HG03558 (cell line): Measurements from ENCODE around the gene CORO2B.
"Not testable (repeated sequence)": the region's sequence is repeated elsewhere in the genome, so short reads cannot be mapped to it uniquely, and the experiment has no call there.

Experiments used
- ATAC-seq: cut with Tn5 transposase; IDR thresholded peaks from one replicate; pipeline ENCODE4 v1.9.1; 2021; ENCODE audit warnings: moderate number of reproducible peaks; ENCODE audit not compliant: unreplicated experiment; ENCODE audit errors: extremely low read depth

Gene CORO2B

DNA sequence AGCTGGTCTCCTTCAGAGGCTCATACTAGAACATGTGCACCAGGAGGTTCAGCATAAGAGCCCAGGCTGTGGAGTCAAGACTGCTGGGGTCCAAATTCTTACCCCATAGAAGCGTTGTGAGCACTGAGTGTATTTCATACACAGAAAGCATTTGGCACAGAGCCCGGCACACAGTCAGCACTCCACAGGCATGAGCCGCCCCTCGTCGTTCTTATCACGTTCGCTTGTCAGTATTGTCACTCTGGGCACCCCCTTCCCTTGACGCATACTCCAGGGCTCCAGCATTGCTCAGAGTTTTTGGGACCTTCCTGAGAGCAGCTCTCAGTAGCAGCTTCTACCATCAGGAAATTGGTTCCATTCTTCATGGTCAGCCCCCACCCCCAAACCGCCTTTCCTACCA, 25.2 kb downstream of the CORO2B start:
- ATAC-seq: no peak

DNA sequence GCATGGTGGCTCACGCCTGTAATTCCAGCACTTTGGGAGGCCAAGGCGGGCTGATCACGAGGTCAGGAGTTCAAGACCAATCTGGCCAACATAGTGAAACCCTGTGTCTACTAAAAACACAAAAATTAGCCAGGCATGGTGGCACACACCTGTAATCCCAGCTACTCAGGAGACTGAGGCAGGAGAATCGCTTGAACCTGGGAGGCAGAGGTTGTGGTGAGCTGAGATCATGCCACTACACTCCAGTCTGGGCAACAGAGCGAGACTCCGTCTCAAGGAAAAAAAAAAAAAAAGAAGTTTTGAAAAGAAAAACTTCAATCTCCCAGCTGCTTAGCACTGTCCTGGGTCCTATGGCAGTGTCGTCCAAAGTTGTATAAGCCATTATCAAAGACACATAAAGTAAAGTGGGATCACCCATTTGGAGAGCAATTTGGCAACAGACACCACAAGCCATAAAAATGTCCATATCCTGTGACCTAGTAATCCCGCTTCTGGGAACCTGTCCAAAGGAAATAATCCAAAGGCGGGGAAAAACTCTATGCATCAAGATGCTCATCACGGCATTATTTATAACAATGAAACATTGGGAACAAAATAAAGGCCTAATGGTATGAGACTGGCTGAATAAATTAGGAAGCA, 26.2 kb downstream of the CORO2B start:
- ATAC-seq: not testable (repeated sequence)

DNA sequence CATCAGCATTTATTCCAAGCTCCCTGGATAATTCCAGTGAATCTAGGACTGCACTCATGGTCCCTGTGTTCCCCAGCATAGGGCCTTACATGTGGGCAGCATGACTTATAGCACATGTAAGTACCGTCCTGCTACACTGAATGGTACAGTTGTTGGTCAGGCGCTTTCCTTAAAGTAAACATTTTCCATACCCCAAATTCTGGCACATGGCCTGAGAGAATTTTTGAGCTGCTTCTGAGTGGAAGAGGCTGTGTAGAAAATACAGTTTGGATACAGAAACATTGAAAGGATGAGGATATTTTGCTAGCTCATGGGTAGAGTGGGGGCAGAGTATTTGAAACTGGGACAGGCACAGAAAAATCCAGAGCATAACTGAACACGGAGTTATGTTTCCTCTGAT, 27.6 kb downstream of the CORO2B start:
- no peak for ATAC-seq

DNA sequence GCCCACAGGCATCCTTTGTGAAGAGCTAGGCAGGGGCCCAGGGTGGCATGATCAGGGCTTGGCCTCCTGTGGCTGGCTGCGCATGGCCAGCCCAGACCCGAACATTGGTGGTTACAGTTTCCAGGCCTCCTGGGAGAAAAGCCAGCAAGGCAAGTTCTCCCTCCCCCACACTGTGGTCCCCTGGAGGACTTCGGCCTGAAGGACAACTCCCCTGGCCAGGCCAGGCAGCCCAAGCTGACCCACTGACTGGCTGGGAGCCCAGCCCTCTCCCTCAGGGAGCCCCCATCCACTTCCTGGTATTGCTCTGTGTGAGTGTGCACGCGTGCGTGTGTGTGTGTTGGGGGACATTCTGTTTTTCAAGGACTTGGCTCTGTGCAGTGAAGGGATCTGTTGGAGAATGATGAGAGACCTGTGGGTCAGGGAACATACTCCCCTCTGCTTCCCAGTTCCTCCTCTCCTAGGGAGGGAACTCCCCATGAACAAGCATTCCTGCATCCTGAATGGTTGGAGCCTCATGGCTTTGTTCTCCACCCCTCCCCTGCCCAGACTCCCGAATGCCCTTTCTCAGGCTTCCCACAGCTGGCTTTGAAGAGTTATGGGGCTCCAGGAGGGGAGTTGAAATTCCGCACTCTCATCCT, 29.5 kb downstream of the CORO2B start:
- ATAC-seq: no peak

DNA sequence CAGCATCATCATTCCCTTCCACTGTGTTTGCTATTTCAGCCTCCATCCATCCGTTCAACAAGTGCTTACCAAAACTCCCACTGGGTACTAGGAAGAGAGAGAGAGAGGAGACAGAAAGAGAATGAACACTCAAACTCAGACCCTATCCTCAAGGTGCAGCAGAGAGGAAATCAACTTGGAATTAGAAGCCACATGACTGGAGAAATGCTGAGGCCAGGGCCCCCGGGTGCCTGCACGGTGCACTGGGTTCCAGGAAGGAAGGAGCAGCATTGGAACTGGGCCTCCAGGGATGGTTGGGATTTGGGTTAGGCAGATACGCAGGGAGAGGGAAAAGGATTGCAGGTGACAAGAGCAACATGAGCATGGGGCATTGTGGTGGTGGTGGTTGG, 30.0 kb downstream of the CORO2B start:
- no peak for ATAC-seq

DNA sequence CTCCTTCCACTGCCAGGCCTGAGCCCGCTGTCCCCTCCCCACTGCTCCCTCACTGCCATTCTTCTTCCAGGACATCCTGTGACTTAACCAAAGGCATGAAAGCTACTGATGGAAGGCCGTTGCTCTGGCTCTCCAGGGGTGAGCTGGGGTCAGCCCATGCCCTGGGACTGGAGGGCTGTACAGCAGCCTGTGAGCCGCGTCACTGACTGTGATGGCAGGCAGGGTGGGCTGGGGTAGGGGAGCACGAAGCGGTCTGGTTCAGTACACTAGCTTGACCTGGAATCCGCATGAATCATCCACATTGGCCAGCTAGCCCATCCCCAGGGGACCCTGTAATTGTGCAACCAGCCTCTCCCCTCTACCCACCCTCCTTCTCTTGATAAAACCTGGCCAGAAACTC, 30.8 kb downstream of the CORO2B start:
- no peak for ATAC-seq

DNA sequence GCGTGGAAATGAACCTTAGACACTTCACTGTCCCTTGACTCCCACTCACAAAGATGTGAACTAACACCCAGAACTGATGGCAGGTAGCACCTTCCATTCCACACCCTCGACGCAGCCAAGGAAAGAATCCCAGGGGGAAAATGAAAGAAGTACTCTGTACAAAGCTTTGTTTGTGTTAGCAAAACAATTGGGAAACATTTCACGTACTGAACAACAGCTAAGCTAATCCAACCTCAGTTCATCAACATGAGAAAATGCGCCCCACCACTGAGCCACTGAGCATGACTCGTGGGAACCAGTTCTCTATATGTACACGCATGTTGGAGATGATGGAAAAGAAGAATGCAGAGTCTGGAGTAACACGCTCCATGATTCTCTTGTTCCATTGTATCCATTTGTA, 32.0 kb downstream of the CORO2B start:
- ATAC-seq: no peak

DNA sequence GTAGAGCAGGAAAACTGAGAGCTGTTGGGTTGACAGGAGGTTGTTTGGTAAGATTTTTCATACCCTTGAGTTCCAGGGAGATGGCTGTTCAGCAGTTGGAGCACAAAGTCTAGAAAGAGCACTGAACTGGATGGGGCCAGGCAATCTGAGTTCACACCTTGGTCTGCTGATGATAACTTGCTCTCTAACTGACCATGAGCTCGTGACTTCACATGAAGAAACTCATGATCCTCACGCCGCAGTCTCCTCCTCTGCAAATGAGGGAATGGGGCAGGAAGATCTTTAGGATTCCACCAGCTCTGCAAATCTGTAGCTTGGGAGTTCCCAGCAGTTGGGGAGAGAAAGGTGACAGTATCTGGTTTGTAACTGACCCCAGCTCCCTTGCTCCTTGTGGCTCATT, 33.7 kb downstream of the CORO2B start:
- no peak for ATAC-seq

DNA sequence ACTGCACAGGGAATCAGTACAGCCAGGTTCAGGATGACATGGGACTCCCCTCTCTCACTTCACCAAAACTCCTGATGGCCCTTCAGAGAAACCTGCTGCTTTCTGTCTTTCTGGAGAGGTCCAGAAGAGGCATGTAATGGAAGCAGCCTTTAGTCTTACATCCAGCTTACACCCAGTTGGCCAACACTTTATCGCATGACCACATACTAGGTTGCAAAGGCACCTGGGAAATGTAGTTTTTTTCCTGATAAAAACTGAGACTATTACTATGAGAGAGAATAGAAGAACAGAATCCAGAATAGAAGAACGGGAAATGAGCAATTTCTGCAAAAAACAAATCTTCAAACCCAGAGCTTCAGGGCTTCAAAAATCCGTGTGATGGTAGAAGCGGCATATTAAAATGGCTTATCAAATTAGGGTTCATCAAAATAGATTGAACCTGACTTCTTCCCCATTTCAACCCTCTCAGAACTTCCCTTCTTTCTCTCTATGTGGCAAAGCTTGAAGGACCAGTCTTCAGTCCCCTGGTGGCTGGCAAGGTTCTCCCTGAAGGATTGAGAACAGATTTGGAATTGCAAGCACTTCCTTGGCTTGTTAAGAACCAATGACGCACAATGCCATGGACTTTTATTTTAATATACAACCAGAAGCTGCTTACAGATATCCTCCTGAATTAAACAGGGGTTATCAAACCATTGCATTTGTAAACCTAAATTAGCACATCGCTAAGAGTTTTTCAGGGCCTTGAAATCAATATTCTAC, 34.4 kb downstream of the CORO2B start:
- no peak for ATAC-seq

DNA sequence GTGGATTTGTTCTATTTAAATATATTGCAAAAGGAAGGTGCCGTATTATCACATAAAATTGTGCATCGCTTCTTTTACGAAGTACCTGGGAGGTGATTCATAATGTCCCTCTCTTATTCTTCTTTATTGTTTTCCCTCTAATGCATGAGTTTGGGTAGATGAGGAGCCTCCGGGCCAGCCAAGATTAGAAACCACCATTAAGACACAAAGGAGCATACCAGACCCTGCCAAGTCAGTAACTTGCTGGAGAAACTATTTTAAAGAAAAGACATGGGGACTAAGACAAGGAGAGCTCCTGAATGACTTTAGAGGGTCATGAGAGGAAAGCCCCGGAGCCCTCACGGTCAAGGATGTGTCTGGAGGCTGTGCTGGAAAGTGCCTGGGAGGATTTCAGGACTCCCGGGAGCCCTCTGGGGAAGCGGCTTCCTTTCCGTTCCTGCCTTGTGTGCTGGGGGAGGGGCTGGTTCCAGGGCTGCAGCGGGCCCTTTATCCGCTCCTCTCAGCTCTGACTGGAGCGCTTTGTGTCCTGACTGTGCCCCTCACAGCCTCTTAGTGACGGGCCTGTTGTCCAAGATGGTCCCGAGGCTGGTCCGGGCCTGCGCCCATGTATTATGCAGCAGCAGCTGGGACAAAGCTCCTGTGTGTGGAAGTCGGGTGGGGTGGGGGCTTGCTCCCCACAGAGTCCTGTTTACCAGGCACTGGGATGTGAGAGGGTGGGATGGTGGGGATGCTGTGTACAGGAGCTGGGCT, 35.7 kb downstream of the CORO2B start:
- ATAC-seq: no peak

DNA sequence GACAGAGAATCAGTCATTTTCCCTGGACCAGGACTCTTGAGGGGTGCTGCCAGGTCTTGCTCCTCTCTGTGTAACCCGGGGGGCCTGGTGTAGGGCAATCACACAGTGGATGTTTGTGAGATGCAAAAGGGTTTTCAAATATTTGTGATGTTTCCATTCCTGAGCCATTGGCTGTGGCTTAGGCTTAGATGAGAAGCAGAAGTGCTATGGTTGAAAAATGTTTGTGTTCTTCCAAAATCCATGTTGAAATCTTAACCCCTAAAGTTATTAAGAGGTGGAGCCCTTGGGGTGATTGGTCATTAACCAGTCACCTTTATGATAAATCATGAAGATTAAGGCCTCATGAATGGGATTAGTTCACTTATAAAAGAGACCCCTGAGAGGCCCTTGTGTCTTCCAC, 36.5 kb downstream of the CORO2B start:
- ATAC-seq: no peak

DNA sequence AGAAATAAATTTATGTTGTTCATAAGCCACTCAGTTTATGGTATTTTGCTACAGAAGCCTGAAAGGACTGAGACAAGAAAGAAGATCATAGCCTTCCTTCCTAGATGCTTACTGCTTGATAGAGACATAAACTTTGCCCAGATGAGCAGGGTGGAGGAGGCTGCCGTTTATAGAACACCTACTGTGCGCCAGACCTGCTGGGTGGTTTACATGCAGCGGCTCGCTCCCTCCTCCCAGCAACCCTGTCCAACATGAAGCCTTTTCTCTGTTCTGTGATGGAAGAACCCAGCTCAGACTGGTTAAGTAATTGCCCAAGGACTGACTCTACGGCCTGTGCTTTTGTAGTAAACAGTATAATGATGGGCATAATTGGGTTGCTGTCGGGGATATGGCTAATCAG, 37.0 kb downstream of the CORO2B start:
- no peak for ATAC-seq

DNA sequence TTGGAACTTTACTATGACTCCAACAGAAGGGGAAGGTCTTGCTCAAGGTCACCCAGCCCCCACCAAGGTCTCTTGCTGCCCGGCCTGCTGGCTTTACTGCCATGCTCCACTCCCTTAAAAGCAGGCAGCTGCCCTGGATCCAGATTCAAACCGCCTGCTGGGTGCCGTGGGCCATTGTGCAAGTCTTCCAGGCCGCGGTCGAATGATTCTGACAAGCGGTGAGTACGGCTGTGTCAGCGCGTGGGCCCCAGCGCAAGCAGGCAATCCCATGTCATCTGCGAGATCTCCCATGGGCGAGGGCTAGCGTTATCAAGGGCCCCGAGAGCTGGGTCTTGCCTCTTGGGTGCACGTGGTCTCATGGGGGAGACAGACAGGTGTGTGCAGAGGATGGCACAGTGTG, 37.6 kb downstream of the CORO2B start:
- ATAC-seq: no peak

DNA sequence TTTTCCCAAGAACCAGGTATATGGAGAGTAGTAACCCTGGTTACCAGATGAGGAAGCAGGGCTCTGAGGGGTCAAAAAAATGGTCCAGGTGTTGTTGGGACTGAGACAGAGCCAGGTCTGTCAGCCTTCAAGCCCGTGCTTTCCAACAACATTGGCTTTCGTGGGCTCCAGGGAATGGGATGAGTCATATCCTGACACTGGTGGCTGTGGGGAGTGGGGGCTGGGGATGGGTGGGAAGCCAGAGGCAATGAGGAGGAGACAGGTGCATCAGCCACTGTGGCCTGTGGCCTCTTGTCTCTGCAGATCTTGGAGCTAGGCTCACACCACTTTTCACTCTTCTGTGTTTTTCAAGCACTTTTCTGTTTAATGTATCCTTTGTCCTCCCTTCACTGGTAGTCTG, 38.2 kb downstream of the CORO2B start:
- ATAC-seq: no peak

DNA sequence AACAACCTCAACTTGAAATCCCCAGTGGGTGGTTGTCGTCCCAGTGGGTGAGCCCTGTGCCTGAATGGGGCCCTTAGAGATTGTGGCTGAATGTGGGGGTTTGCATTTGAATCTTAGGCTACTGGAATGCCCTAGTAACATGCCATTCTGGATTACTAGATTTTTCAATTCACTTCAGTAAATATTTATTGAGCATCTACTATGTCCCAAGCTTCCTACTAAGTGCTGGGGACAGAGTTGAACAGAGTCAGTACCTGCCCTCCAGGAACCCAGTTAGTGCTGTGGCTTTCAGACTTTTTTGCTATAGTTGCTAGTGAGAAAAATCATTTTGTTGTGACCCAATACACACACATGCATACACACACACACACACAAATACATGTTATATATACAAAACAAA, 39.0 kb downstream of the CORO2B start:
- ATAC-seq: no peak

DNA sequence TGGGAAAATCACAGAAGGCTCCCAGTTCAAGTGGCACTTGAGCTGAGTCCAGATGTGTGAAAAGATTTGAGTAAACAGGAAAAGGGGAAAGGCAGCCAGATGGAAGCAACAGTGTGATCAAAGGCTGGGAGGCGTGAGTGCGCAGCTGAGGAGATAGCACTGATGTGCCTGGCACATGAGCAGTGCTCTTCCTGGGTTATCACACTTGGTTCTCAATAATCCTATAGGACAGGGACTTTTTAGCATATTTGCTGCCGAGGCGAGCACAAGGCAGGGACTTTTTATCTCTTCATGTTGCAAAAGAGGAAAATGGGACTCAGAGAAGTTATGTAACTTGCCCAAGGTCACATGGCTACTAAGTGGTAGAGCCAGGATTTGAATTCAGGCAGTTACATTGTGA, 39.6 kb downstream of the CORO2B start:
- no peak for ATAC-seq

DNA sequence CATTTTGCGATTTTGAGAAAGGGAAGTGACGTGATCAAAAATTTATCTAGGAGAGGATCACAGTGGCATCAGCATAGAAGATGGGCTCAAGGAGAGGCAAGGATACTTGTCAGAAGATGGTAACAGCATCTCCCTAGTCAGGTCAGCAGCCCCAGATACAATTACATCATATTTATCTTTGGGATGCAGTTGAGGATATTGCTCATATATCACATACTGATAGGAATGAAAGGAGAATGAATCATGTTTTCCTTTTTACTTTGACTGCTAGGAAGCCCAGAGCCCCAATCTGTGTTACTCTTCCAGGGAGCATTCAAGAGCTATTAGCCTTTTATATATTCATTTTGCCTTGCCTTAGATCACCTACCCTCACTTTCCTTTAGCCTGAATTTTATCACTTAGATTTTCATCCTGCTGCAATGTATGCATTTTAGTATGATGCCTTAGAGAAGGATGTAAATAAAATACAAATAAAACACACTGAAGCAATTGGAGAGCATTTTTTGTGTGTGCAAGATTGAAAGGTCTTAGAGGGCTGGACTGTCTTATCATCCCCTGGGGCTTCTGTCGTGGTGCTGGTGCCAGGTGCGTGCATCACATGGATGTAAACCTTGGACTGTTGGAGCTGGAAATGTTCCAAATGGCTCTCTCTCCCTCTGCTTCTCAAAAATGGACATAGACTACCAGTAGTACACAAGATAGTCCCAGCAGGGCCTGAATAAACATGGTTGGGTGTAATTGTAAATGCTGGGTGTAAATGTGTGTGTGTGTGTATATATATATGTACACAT, 40.3 kb downstream of the CORO2B start:
- no peak for ATAC-seq

DNA sequence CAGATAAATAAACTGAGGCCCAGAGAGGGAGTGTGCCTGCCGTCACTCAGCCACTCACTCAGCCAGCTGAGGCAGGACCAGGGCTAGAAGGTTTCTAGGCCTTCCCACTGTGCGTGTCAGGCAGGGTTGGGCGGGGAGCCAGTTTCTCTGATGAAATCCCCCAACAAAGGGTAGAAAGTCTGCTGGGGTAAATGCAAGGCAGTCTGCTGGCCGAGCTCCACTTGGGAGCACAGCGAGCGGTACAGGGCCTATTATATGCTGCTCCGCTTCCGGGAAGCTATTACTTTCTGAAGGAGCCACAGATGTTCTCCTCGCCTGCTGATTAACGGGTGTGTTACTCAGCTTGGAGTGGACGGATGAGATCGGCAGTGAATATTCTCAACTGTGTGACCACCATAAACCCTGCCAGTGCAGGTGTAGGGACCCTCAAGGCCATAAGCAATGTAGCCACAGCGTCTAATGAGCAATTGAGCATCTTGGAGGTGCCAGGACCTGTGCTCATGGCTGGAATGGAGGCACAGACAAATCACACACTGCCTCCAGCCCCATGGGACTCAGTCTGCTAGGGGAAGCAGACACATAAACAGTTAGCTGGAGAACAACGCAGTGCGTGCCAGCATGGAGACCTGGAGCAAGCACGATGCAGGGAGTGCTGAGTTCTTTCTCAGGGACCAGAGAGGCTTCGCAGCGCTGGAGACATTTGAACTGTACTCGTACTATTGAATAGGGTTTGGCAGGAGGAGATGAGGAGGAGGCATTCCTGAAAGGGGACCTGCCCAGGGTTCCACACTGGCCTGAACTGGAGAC, 42.1 kb downstream of the CORO2B start:
- no peak for ATAC-seq

DNA sequence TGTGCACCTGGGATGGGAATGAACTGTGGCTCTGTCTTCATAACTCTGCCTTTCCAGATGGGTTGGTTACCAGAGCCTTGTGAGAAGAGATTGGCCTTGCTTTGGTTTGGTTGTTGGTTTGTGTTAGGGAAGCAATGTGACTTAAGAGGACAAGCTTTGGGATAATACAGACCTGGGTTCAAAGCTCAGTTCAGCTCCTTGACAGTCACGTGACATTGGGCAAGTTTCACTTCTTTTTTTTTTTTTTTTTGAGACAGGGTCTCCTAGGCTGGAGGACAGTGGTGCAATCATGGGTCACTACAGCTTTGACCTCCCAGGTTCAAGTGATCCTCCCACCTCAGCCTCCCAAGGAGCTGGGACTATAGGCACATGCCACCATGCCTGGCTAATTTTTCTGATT, 42.7 kb downstream of the CORO2B start:
- ATAC-seq: no peak
